Common myeloid progenitor, CD34-positive (primary cell): ENCODE results near the gene ZDHHC14.

Experiments
- CTCF ChIA-PET: fragments of 350-600 bp; sonication (Branson Sonifier 250); formaldehyde crosslinking; loops from one replicate; lab custom pipeline; 2021; ENCODE audit warnings: antibody characterized with exemption; lab: Charles Lee
- POLR2A ChIA-PET: fragments of 350-600 bp; sonication (Branson Sonifier 250); formaldehyde crosslinking; loops from one replicate; lab custom pipeline; 2021; ENCODE audit warnings: antibody characterized with exemption; lab: Charles Lee
- DNase-seq, 3 donors: peaks; one replicate each; pipeline versions ENCODE4 v3.0.0 to v3.0.0-alpha.2; 2013
- H3K27ac ChIP-seq, 2 experiments: 1 replicate in 1 of 2; 2 replicates in 1 of 2; pipeline ENCODE4 v1.7.0; 2013; ENCODE audit warnings: inconsistent platforms in 2 of 2, low read length in 2 of 2, mild to moderate bottlenecking in 2 of 2, low read depth in 1 of 2, moderate library complexity in 1 of 2; ENCODE audit not compliant: severe bottlenecking in 2 of 2, insufficient read depth in 1 of 2, poor library complexity in 1 of 2
- H3K27me3 ChIP-seq, 5 experiments: replicated peaks in 2 of 5; 1 replicate in 3 of 5; 2 replicates in 2 of 5; pipeline versions ENCODE4 v1.6.1 to v1.7.0; 2013; ENCODE audit warnings: low read length in 4 of 5, mild to moderate bottlenecking in 2 of 5, moderate library complexity in 2 of 5, inconsistent platforms in 1 of 5; ENCODE audit not compliant: insufficient read depth in 5 of 5, control insufficient read depth in 4 of 5
- H3K36me3 ChIP-seq, 4 experiments: 1 replicate in 2 of 4; 2 replicates in 2 of 4; pipeline versions ENCODE4 v1.6.1 to v1.7.0; 2013; ENCODE audit warnings: low read length in 3 of 4, control low read depth in 1 of 4, mild to moderate bottlenecking in 1 of 4; ENCODE audit not compliant: control insufficient read depth in 4 of 4, insufficient read depth in 4 of 4
- H3K4me1 ChIP-seq, 4 experiments: 1 replicate in 3 of 4; 2 replicates in 1 of 4; pipeline versions ENCODE4 v1.6.1 to v1.7.1; 2013; ENCODE audit warnings: low read length in 3 of 4, mild to moderate bottlenecking in 3 of 4, control low read depth in 1 of 4, inconsistent platforms in 1 of 4, moderate library complexity in 1 of 4; ENCODE audit not compliant: control insufficient read depth in 4 of 4, insufficient read depth in 4 of 4; ENCODE audit errors: control extremely low read depth in 1 of 4
- H3K4me3 ChIP-seq, 7 experiments: 1 replicate in 4 of 7; 2 replicates in 3 of 7; pipeline versions ENCODE4 v1.5.1 to v1.7.0; 2013; ENCODE audit warnings: mild to moderate bottlenecking in 7 of 7, low read length in 6 of 7, moderate library complexity in 6 of 7, inconsistent platforms in 2 of 7, low read depth in 2 of 7, control low read depth in 1 of 7; ENCODE audit not compliant: insufficient read depth in 4 of 7, control insufficient read depth in 1 of 7; ENCODE audit errors: extremely low read depth in 1 of 7
- H3K9me3 ChIP-seq, 5 experiments: 1 replicate in 4 of 5; 2 replicates in 1 of 5; pipeline versions ENCODE4 v1.6.1 to v1.7.1; 2013; ENCODE audit warnings: low read length in 4 of 5, mild to moderate bottlenecking in 2 of 5, inconsistent platforms in 1 of 5, low read depth in 1 of 5, moderate library complexity in 1 of 5; ENCODE audit not compliant: control insufficient read depth in 4 of 5, insufficient read depth in 2 of 5; ENCODE audit errors: control extremely low read depth in 1 of 5
- WGBS: methylation state at CpG from one replicate; pipeline ENCODE4 v1.1.5; 2013; ENCODE audit not compliant: insufficient coverage; 5-methylcytosine and 5-hydroxymethylcytosine counted together

The ZDHHC14 gene

GRCh38 chr6:157453131-157453530 lies 72.1 kb downstream of the ZDHHC14 start:
- no peaks in the 10 kb centered on the region for H3K9me3 ChIP-seq
- no peak for DNase-seq
- H3K27me3 ChIP-seq = no peaks in the 10 kb centered on the region
- WGBS = 96% methylated on average over 4 of the region's 4 CpGs
- ChIA-PET CTCF (no interaction called here), POLR2A (no interaction called here)
- H3K4me1 ChIP-seq = peaks cover 0 to 23% (median 15%) of the 10 kb centered on the region in 4 experiments
- H3K27ac ChIP-seq = no peak overlapping the region
- H3K4me3 ChIP-seq = no peak overlapping the region
- H3K36me3 ChIP-seq = no peaks in the 10 kb centered on the region

GRCh38 chr6:157453978-157454377 lies 73.0 kb downstream of the ZDHHC14 start:
- DNase-seq = no peak
- peaks cover 0 to 23% (median 15%) of the 10 kb centered on the region in 4 experiments for H3K4me1 ChIP-seq
- no peaks in the 10 kb centered on the region for H3K27me3 ChIP-seq
- H3K27ac ChIP-seq = no peak overlapping the region
- no peak overlapping the region for H3K4me3 ChIP-seq
- CTCF ChIA-PET = no interaction called here
- H3K9me3 ChIP-seq = no peaks in the 10 kb centered on the region
- H3K36me3 ChIP-seq = no peaks in the 10 kb centered on the region
- POLR2A ChIA-PET = interaction anchor here (0.6 kb wide), 1 partner anchor 237 kb away, joined by 3 read pairs; no protein-coding TSS in a partner anchor

DNA sequence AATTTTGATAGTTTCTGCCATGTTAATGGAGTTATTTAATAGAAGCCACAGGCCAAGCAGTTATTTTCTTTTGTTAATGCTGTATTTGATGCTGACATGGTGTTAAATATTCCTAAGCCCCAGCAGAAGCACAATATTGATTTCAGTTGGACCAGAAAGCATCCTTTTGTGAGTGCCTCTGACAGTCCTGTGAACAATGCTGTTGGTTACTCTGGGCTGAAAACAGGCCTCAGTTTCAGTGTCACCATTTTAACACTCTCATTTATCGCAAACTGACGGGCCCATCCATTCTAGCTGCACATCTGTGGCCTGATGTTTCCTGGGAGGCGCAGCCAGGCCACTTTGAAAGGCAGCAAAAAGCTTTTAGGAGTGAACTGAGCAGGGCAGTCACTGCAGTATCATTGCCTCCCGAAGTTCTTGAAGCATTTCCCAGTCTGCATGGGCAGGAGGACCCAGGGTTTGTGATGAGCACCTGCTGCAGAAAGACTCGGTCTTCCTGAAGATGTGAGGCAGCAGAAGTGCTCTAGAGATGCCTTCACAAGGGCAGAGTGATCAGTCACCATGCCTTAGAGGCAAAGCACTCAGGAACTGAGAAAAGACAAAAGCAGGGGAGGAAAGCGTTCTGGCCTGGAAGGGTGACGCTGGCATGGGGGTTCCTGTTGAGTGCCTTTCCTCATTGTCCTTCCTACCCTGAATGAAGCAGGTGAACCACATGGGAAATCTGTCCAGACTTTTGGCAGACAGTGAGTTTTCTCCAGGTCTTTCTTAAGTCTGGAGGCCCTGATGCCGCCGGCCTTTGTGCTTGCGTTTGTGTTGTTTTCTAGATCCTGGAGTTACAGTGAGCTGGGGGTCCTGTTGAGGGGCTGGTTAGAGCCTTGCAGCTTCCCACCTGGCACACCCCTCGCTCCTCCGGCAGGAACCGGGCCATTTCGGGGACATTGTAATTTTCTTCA lies 74.0 kb downstream of the ZDHHC14 start:
- 94% methylated on average over 12 of the region's 14 CpGs for WGBS
- DNase-seq = no peak
- POLR2A ChIA-PET = no interaction called here
- Histone ChIP-seq H3K27me3 (no peaks in the 10 kb centered on the region), H3K4me1 (peaks cover 0 to 23% (median 15%) of the 10 kb centered on the region in 4 experiments), H3K4me3 (no peak overlapping the region), H3K9me3 (no peaks in the 10 kb centered on the region), H3K27ac (no peak overlapping the region), H3K36me3 (no peaks in the 10 kb centered on the region)
- CTCF ChIA-PET = interaction anchor here (1.1 kb wide), 1 partner anchor 158 kb away, joined by 3 read pairs; no protein-coding TSS in a partner anchor

- no peaks in the 10 kb centered on the region for H3K9me3 ChIP-seq
- 78% methylated on average over 21 of the region's 25 CpGs for WGBS
- CTCF ChIA-PET = interaction anchor here (0.7 to 1.3 kb wide), 5 partner anchors 10 to 157 kb away, joined by 3 read pairs; no protein-coding TSS in a partner anchor
- peak in 1 of 3 donors; percentile 22 for DNase-seq
- no peaks in the 10 kb centered on the region for H3K27me3 ChIP-seq
- H3K27ac ChIP-seq = no peak overlapping the region
- H3K4me3 ChIP-seq = peak overlapping the region in 2 of 7 experiments; percentile 0 to 7
- POLR2A ChIA-PET = no interaction called here
- peaks cover 0 to 29% (median 20%) of the 10 kb centered on the region in 4 experiments for H3K4me1 ChIP-seq
- H3K36me3 ChIP-seq = no peaks in the 10 kb centered on the region
Measured at GRCh38 chr6:157455731-157456523, 74.9 kb downstream of the ZDHHC14 start.

DNA sequence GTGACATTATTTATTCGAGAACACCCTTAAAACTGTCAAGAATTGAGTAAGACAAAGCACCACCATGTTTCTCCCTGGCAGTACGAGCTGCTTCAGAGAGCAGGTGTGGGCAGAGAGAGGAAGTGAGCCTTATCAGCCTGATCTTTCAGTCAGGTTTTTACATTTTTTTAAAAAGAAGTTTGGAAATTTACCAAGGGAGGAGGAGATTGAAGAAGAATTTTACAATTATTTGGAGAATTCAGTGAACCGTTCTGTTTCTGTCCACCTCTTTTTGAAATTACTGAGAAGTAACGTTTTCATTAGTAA lies 75.5 kb downstream of the ZDHHC14 start:
- ChIA-PET CTCF (interaction anchor here (0.7 to 1.3 kb wide), 5 partner anchors 11 to 157 kb away, joined by 3 read pairs; no protein-coding TSS in a partner anchor), POLR2A (no interaction called here)
- Histone ChIP-seq H3K36me3 (no peaks in the 10 kb centered on the region), H3K27me3 (no peaks in the 10 kb centered on the region), H3K27ac (no peak overlapping the region), H3K4me1 (peaks cover 0 to 34% (median 26%) of the 10 kb centered on the region in 4 experiments), H3K9me3 (no peaks in the 10 kb centered on the region), H3K4me3 (peak overlapping the region in 2 of 7 experiments; percentile 0 to 7)
- DNase-seq = peak; percentile 64 to 88 (median 84)
- 17% methylated on average over 4 of the region's 4 CpGs for WGBS

GRCh38 chr6:157457787-157458186 lies 76.8 kb downstream of the ZDHHC14 start:
- no peak for DNase-seq
- Histone ChIP-seq H3K9me3 (no peaks in the 10 kb centered on the region), H3K36me3 (no peaks in the 10 kb centered on the region), H3K27ac (no peak overlapping the region), H3K4me3 (no peak overlapping the region), H3K27me3 (no peaks in the 10 kb centered on the region), H3K4me1 (peaks cover 2 to 46% (median 37%) of the 10 kb centered on the region in 4 experiments)
- WGBS = 94% methylated on average over 2 of the region's 6 CpGs
- POLR2A ChIA-PET = no interaction called here
- CTCF ChIA-PET = no interaction called here
